CD4-positive, alpha-beta T cell treated with Interleukin-4 for 1 hour (primary cell): Measurements from ENCODE around the gene LRIF1.
A peak's percentile ranks its signal among the peaks of the same experiment; 100 is the strongest.
"Not testable (repeated sequence)": the region's sequence is repeated elsewhere in the genome, so short reads cannot be mapped to it uniquely, and the experiment has no call there.

ENCODE experiments used
- DNase-seq, 2 donors: peaks; one replicate each; pipeline ENCODE4 v3.0.0-alpha.2; 2020 to 2022

The LRIF1 gene, protein sequence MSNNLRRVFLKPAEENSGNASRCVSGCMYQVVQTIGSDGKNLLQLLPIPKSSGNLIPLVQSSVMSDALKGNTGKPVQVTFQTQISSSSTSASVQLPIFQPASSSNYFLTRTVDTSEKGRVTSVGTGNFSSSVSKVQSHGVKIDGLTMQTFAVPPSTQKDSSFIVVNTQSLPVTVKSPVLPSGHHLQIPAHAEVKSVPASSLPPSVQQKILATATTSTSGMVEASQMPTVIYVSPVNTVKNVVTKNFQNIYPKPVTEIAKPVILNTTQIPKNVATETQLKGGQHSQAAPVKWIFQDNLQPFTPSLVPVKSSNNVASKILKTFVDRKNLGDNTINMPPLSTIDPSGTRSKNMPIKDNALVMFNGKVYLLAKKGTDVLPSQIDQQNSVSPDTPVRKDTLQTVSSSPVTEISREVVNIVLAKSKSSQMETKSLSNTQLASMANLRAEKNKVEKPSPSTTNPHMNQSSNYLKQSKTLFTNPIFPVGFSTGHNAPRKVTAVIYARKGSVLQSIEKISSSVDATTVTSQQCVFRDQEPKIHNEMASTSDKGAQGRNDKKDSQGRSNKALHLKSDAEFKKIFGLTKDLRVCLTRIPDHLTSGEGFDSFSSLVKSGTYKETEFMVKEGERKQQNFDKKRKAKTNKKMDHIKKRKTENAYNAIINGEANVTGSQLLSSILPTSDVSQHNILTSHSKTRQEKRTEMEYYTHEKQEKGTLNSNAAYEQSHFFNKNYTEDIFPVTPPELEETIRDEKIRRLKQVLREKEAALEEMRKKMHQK

DNA sequence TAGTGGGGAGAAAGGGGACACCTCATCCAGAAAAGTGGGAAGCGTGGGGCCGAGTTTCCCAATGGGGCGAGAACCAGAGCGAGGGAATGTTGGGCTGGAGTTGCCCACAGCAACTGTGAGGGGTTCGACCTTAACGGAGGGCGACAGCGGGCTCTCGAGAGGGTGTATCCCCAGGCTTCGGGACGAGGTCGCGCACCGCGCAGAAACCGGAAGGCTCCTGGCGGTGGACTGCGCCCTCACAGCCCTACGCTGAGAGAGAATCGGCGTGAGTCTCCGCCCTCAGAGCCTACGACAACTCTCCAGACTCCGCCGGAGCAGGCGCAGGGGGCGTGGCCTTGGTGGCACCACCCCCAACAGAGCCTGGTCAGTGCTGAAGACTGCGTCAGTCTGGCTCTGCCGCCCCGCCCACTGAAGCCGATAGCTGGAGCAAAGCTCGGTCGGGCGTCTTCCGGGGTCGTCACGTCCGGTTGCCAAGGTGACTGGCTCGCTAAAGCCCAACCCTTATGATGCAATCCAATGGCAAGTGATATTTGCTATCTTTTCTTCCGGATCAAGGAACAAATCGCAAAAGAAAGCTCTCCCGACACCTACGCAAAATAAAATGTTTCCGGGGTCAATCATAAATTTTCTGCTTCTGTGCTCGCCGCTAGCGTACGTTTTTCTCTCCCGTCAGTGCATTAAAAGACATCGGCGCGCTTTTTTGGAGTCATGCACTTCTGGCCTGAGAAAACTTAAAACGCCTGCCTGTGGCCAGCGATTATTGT, at the start of gene LRIF1:
TSS of gene LRIF1 (minus strand) at position 232 of the 764 bp plus-strand sequence. CDS start 234 bp downstream, outside the sequence.
- peak; percentile 100 for DNase-seq

DNA sequence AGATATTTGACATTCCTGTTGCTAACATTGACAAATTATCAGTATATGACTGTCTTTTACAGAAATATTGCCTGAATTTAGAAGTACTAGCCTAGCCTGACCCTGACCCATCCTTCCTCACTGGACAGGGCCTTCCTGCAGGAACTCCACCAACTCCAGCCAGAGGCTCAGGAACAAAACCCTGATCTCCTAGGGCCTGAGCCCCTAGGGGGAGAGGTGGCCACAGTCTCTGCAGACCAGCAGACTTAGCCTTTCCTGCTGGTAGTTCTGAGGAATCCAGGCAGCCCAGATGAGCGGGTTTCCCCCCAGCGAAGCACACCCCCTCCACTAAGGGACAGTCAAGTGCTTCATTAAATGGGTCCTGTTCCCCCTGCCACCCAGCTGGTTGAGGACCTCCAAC, 44.3 kb upstream of the LRIF1 start:
- DNase-seq = no peak

DNA sequence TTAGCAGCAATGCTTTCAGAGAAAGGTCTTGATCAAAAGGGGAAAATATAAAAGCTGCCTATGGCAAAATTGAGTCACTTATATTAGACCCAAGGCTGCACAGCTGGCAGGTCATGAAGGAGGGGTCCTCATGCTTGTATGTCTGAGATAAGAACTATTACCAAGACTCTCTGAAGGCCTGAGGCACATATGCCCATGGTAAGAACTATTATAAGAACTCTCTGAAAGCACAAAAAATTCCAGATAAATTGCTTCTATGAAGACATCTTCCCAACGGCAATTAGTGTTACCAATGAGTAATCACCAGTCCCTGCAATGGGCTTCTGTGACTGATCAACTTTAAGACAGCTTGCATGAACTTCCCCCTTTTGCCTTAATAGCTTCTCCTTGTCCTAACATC, 42.8 kb upstream of the LRIF1 start:
- no peak for DNase-seq

DNA sequence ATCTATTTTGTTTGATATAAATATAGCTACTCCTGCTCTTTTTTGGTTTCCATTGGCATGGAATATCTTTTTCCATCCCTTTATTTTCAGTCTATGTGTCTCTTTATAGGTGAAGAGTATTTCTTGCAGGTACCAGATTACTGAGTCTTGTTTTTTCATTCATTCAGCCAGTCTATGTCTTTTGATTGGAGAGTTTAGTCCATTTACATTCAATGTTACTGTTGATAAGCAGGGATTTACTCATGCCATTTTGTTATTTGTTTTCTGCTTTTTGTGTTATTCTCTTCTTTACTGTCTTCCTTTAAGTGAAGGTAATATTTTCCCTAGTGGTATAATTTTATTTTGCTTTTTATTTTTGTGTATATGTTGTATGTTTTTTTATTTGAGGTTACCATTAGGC, 35.9 kb upstream of the LRIF1 start:
- not testable (repeated sequence) for DNase-seq

DNA sequence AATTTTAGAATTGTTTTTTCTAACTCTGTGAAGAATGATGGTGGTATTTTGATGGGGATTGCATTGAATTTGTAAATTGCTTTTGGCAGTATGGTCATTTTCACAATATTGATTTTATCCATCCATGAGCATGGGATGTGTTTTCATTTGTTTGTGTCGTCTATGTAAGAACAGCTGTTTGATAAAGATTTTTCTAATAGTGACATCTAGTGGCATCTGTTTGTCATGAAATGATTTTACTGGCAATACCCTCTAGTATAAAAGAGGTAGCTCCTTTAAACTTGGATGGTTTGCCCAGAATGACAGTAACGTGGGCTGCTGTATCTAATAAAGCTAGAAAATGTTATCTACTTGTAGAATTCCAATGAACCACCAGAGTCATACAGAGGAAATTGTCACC, 28.6 kb upstream of the LRIF1 start:
- peak in 1 of 2 donors; percentile 60 for DNase-seq

DNA sequence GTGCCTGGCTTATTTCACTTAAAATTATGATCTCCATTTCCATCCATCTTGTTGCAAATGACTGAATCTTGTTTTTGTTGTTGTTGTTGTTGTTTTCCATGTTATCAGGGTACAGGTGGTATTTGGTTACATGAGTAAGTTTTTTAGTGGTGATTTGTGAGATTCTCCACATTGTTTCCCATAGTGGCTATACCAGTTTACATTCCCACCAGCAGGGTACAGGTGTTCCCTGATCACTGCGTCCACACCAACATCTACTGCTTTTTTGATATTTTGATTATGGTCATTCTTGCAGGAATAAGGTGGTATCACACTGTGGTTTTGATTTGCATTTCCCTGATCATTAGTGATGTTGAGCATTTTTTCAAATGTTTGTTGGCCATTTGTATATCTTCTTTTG, 27.6 kb upstream of the LRIF1 start:
- DNase-seq = not testable (repeated sequence)

DNA sequence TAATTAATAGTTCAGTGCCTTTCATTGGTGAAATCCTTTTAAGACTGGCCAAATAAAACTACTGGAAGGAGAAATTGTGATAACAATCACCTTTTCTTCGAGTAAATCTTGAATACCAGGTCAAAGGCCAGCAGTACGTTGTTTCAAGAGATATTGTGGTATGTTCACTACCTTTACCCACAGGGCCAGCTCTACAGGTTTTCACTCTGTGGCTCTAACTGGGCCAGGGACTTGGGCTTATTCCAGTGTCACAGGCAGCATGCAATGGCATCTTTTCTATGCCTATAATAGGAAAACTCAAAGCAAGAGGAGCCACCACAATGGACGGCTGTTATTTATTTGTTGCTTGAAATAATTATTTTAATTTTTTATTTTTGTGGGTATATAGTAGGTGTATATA, 26.8 kb upstream of the LRIF1 start:
- DNase-seq = no peak

DNA sequence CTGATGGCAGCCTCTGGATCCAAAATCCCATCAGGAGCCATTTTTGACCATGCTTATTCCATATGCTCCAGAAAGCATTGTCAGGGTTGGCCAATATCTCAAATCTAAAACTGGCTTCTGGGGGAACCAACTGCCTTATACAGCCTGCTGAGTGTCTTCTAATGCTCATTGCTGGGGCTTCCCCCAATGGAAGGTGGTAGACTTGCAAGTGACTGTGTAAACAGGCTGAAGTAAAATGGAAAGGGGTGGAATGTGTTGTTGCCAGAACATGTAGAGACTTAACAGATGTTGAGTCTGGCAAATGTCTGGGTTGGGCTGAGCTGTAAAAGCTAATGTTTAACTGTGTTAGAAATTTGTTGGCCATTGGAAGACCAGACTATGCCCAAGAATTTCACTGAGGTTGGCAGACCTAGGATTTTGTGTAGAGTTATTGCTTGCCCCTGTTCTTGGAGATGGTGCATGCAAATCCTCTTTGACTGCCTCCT, 22.7 kb upstream of the LRIF1 start:
- DNase-seq = no peak

DNA sequence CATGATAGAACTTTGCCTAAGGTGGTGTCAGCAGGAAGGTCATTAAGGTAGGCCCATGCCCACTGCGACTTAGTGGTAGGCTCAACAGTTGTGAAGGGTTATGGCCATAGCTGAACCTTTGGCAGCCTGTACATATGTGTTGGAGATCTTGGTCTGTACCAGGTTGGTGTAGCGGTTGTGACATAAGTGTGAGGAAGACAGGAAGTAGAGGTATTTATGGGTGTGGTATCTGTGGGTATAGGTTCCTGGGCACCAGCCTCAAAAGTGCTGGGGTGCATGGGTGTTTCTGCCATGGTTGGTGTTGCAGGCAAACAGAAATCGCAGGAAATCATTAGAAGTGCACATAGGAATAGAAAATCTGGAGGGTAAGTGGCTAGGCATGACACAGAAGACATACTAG, 18.6 kb upstream of the LRIF1 start:
- DNase-seq = peak; percentile 13 to 46

DNA sequence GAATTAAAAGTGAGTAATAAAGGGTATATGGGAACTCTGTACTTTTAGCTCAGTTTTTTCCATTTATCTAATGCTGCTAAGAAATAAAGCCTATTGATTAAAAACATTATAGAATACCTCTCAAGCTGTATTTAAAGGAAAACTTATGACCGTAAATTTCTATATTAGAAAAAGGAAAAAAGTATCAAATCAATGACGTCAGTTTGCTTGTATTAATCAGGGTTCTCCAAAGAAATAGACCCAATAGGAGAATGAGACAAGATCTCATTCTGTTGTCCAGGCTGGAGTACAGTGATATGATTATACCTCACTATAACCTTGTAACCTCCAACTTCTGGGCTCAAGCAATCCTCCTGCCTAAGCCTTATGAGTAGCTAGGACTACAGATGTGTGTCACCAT, 15.4 kb upstream of the LRIF1 start:
- DNase-seq = no peak

DNA sequence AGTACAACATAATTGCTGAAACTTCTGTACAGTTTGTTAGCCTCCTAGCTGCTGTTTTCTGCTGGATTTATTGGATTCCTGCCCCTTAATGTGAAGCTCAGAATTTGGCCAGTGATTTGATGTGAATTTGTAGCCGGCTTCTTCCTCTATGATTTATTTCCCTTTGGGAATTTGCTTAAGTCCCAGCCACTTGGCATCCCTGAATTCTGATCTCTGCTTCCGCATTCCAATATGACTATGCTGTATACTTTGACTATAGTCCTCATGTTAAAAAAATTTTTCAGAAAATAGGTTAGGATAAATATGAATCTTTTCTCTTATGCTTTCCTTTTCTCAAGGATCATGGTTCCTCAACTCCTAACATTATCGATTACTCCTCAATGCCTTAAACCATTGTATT, 12.4 kb upstream of the LRIF1 start:
- DNase-seq = no peak

DNA sequence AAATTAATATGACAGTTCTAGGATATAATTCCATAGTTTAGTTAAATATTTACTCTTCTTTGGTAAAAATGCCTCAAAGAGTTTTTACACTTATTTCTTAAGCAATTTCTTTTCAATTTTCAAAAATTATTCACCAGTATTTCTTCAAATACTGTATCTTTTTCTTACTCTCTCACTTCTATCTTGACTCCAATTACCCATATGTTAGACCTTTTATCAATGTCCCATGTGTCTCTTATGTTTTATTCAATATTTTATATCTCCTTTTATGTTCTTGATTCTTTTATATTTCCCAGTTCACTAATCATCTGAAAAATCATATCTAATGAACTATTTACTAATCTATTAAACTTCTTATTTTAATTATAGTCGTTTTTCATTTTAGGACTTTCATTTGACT, 11.5 kb upstream of the LRIF1 start:
- DNase-seq = no peak

DNA sequence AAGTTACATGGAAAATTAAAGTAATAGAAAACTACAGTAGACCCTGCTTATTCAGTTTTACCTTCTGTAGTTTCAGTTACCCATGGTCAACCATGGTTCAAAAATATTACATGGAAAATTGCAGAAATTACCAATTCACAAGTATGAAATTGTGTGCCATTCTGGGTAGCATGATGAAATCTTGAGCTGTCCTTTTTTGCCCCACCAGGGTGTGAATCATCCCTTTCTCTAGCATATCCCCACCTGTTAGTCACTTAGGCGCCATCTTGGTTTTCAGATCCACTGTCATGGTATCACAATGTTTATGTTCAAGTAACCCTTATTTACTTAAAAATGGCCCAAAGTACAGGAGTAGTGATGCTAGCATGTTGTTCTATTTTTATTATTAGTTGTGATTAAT, 3.5 kb upstream of the LRIF1 start:
- DNase-seq = no peak

DNA sequence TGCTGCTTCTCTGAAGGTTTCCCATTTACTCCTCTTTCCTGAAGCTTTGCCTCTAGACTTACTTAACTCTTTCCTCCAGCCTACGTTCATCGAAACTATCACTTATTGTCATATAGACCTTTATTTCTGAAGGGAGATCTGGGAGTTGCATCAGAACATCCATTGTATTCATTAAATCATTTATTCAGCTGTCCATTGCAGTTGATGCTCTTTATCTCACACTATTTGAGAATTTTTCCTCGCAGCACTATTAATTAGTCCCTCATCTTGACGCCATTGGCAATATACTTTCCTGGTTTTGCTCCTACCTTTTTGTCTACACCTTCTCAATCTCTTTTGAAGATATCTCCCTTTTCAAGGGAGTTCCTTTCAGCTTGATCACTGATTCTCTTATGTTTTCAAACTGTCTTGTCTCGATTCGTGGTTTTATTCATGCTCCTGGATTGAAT, 757 bp upstream of the LRIF1 start:
- DNase-seq = no peak

DNA sequence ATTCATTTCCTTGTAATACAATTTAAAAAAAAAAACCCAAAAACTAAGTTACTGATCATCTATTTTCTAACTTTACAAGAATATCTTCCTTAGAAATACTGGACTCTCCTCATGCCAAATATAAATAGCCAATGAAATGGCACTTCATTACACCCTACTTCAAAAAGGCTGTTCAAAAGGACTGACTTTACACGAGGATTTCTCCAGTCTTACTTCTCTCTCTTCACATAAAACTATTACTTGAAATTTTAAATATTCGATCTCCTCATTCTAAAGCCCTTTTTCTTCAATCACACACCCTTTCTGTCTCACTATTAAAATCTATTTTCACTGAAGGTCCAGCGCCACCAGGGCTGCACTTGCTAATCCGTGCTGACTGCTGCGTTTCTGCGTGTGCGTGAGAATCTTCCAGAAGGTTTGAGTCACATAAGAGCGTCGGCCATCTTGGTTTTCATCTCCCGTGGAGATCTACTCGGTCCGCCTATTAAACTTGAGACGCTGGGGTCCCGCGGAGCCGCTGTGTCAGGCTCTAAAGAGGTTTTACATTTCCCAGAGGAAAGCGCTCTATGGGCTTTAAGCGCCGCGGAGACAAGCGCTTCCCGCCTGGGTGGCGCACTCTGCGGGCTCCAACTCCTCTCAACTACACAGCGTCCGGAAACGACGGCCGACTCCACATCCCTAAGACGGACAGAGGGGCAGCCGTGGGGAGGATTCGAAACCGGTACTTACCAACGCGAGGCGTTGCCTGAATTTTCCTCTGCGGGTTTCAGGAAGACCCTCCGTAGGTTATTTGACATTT, 631 bp downstream of the LRIF1 start:
- DNase-seq = peak; percentile 81 to 82

DNA sequence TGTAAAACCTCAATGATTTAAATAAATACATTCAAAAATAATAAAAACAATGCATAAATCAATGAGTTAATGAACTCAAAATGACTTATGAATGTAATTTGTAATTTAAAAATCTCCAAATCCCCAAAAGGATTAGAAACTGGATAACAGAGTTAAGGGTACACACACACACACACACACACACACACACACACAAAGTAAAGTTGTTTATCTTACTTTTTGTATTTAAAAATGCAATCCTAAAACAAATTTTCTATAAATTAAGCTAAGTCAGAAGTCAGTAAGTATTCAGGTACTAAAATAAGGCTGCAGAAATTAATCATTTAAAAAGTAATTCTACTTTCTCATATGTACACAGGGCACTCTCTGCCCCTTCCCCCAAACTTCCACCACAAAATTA, 1.8 kb downstream of the LRIF1 start:
- no peak for DNase-seq

DNA sequence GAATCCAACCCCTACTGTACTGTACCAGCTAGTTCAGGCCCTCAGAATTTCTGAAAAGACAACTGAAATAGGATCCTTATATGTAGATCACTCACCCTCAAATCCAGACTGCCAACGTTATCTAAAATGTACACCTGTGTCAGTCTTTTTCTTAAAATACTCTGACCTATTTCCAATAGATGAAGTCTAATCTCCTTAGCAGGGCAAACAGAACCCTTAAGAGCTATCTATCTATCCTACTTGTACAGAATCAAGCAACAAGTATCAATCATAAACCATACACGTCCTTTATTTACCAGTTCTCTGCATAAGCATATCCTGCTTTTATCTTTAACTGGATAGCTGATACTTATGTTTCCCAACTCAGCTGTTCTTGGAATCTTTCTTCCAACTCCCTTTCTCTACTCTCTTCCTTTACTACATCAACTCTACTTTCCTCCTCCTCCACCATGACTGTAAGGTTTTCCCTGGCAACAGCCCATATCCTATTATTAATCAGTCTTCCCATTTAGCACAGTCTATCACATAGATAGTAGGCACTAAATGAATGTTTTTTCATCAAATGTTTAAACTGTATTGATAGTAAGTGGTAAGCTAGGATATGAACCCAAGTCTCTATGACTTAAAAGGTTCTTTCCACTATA, 2.8 kb downstream of the LRIF1 start:
- DNase-seq = no peak

DNA sequence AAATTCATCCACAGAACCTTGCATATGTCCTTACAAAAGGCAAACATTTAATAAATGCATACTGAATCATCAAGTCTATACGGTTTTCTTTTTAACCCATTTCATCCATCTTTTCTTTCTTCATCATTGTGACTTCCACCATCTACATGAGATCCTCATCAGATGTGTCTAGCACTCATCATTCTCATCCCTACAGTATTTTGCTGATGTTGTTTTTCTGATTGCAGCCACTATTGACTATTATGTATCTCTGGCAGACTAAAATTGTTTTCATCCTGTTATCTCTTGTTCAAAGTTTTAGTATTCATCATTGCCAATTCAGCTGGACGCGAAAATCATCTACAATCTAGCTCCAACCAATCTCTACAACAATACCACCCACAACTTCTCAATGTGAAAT, 5.9 kb downstream of the LRIF1 start:
- DNase-seq = no peak

DNA sequence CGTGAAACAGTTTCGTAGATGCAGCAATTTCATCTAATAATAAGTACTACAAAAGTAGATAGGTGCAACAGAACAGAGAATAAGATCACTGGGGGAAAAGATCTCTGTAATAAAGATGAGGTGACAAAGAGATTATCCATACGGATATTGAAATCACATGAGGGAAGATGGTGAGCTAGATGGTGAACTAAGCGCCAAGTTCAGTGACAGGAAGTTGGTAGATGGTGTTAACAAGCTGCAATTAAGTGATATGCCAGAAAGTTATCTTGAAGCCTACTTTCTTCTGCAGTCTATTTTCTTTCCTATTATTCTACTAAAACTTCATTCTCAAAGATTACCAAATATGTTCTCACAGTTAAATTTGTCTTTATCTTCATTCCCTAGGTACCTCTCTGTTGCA, 7.1 kb downstream of the LRIF1 start:
- DNase-seq = no peak

DNA sequence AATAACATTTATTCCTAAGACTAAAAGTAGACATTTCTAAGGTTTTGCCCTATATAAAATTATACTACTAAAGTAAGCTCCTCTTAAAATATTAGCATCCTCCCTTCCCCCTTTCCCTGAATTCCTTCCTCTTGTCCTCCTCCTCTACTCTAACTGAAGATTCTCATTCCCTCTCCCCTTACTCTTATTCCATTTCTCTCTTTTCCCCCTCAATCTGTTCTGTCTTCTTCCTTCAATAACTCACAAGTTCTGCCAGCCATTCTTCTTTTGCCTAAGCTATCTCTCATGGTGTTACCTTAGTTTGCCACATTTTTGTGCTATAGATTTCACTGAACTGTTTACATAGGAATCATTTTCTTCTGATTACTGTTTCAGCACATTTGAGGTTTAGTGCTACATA, 10.7 kb downstream of the LRIF1 start:
- DNase-seq = no peak

DNA sequence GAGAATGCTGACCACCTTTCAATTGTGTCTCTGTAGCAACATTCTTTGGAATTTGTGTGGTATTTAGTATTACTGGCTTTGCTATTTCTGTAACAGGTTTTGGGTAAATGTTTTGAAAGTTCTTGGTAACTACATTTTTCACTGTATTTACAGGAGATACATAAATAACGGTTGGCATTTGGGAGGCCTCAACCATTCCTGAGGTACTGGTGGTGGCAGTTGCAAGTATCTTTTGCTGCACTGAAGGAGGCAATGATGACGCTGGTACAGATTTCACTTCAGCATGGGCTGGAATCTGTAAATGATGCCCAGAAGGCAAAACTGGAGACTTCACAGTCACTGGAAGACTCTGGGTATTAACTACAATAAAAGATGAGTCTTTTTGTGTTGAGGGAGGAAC, 11.7 kb downstream of the LRIF1 start:
- DNase-seq = no peak

DNA sequence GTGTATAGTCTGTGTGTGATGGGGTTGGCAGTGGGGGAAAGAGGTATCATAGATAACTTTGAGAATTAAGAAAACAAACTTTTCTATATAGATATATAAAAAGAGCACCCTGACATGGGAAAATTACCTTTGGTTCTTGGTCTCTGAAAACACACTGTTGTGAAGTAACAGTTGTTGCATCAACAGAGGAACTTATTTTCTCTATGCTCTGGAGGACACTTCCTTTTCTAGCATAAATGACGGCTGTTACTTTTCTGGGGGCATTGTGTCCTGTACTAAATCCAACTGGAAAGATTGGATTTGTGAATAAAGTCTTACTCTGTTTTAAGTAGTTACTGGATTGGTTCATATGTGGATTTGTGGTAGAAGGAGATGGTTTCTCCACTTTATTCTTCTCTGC, 12.6 kb downstream of the LRIF1 start:
- no peak for DNase-seq
